HUES64 (cell line): Measurements from ENCODE around the gene AMD1. TPM values are rescaled to one million over a fixed set of nuclear protein-coding genes. Genes with fewer than 3 reads are reported as not detected.
"Not testable (repeated sequence)": the region's sequence is repeated elsewhere in the genome, so short reads cannot be mapped to it uniquely, and the experiment has no call there.

ENCODE experiments used
- H3K27ac ChIP-seq: 2 replicates; pipeline ENCODE4 v1.7.0; 2013; ENCODE audit warnings: low read depth, low read length, inconsistent platforms
- H3K27me3 ChIP-seq: 2 replicates; pipeline ENCODE4 v1.6.1; 2013; ENCODE audit warnings: mild to moderate bottlenecking, low read length; ENCODE audit not compliant: insufficient read depth
- H3K36me3 ChIP-seq: 2 replicates; pipeline ENCODE4 v1.6.1; 2013; ENCODE audit warnings: mild to moderate bottlenecking, low read length; ENCODE audit not compliant: insufficient read depth
- H3K4me1 ChIP-seq: 2 replicates; pipeline ENCODE4 v1.6.1; 2013; ENCODE audit warnings: mild to moderate bottlenecking, low read length, moderate library complexity; ENCODE audit not compliant: insufficient read depth
- H3K4me3 ChIP-seq: 2 replicates; pipeline ENCODE4 v1.5.1; 2013; ENCODE audit warnings: mild to moderate bottlenecking, low read length, moderate library complexity
- H3K9ac ChIP-seq: 2 replicates; pipeline ENCODE4 v1.6.1; 2013; ENCODE audit warnings: mild to moderate bottlenecking, low read depth, low read length
- H3K9me3 ChIP-seq: 2 replicates; pipeline ENCODE4 v1.6.1; 2013; ENCODE audit warnings: low read depth, low read length; ENCODE audit not compliant: insufficient read depth
- WGBS: fragments of 150-250, 120-280 bp; methylation state at CpG from one replicate; pipeline ENCODE4 v1.1.7; 2013; ENCODE audit warnings: missing lambda C conversion rate; 5-methylcytosine and 5-hydroxymethylcytosine counted together
- polyA plus RNA-seq, 2 experiments: library from polyadenylated mRNA; stranded (reverse); fragments of 50-300 nt; gene quantifications; one replicate each; pipeline ENCODE4 v1.2.3, GENCODE V29; 2013

AMD1 gene
- 134 TPM for polyA plus RNA-seq (2013, experiment 1 of 2)
- polyA plus RNA-seq (2013, experiment 2 of 2) = 118 TPM

DNA sequence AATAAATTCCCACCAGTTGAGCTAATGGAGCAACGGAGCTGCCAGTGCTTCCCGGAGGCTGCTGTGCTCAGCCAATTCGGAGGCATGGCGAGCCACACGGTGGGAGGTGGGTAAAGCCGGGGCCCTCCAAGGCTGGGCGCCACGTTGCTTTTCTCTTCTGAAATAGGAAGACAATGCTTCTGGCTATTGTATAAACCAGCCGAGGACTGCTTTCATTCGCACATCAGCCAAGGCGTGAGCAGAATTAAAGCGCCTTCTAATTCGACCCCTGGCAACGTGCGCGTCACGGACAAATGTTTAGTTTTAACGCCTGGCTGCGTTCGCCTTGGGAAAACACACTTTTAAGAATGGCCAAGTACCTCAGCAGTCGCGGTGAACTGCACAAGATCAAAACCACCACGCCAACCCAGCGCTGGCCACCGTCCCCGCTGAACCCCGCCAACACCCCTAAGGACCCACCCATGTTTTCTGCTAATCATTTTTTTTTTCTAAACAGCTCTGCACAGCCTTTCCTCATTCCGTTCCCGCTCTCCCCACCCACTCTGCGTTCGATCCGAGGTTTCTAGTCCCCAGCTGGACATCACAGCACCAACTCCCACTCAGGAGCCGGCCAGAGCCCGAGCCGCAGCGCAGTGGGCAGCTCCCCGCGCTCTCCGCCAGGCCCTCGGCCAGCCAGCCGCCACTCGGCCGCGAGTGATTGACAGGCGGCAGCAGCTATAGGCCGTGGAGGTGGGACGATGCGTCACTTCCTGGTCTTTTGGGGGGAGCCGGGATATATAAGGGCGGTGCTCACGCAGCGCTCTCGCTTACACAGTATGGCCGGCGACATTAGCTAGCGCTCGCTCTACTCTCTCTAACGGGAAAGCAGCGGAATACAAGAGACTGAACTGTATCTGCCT is at the start of gene AMD1:
Gene AMD1, plus strand, starts transcription at position 805 of the 899 bp plus-strand sequence. CDS start 321 bp downstream, outside the sequence.
- under 1% methylated on average over 59 of the region's 59 CpGs for WGBS
- H3K27me3 ChIP-seq = no peaks in the 10 kb centered on the region

DNA sequence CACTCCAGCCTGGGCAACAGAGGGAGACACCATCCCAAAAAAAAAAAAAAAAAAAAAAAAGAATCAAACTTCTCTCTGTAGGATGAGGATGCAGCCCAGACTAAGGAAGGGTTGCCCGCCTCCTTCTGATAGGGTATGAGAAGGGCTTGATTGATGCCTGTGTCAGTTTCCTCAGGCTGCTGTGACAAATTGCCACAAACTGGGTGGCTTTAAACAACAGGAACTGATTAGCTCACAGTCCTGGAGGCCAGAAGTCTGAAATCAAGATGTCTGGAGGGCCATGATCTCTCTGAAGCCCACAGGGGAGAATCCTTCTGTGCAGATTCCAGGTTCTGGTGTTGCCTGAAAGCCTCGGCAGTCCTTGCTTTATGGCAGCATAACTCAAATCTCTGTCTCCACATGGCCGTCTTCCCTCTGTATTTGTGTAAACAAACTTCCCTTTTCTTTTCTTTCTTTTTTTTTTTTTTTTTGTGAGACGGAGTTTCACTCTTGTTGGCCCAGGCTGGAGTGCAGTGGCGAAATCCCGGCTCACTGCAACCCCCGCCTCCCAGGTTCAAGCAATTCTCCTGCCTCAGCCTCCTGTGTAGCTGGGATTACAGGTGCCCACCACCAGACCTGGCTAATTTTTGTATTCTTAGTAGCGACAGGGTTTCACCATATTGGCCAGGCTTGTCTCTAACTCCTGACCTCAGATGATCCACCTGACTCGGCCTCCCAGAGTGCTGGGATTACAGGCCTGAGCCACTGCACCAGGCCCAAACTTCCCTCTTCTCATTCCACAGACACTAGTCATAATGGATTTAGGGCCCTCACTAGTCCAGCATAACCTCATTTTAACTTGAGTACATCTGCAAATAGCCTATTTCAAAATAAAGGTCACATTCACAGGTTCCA is 48.1 kb upstream of the AMD1 start:
- H3K4me1 ChIP-seq = no peaks in the 10 kb centered on the region
- no peaks in the 10 kb centered on the region for H3K9me3 ChIP-seq
- WGBS = 91% methylated on average over 9 of the region's 9 CpGs
- no peaks in the 10 kb centered on the region for H3K27me3 ChIP-seq
- no peak overlapping the region for H3K9ac ChIP-seq
- H3K36me3 ChIP-seq = no peaks in the 10 kb centered on the region
- H3K27ac ChIP-seq = no peak overlapping the region
- no peak overlapping the region for H3K4me3 ChIP-seq

More for the DNA sequence above, at the start of gene AMD1:
- H3K9ac ChIP-seq = peak within 1 kb of the TSS; percentile 96
- H3K4me1 ChIP-seq = peaks cover 29% of the 10 kb centered on the region
- no peaks in the 10 kb centered on the region; the same call in 1 of the 2 replicates for H3K36me3 ChIP-seq
- H3K4me3 ChIP-seq = peak within 1 kb of the TSS; percentile 91
- peak within 1 kb of the TSS; percentile 90 for H3K27ac ChIP-seq
- no peaks in the 10 kb centered on the region for H3K9me3 ChIP-seq

DNA sequence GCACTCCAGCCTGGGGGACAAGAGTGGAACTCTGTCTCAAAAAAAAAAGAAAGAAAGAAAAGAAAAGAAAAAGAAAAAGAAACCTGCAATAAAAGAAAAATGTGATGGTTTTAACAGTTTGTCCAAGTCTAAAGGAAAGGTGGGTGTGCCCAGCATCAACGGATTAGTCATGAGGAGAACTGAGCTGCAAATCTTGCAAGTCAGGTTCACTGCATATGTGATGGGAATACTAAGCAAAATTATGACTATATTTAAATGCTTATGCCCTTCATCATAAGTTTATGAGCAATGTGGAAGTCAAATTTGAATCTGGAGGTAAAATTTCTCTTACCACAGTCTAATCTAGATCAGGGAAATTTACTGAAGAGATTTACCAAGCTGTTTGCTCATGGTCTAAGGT is 46.2 kb upstream of the AMD1 start:
- no peaks in the 10 kb centered on the region for H3K9me3 ChIP-seq
- 86% methylated on average over 1 of the region's 1 CpG for WGBS
- H3K27me3 ChIP-seq = no peaks in the 10 kb centered on the region
- H3K9ac ChIP-seq = no peak overlapping the region
- H3K27ac ChIP-seq = no peak overlapping the region
- no peaks in the 10 kb centered on the region for H3K36me3 ChIP-seq
- no peaks in the 10 kb centered on the region for H3K4me1 ChIP-seq
- no peak overlapping the region for H3K4me3 ChIP-seq

GRCh38 chr6:110831405-110831804 is 43.2 kb upstream of the AMD1 start:
- H3K9me3 ChIP-seq = no peaks in the 10 kb centered on the region
- H3K9ac ChIP-seq = no peak overlapping the region
- H3K27me3 ChIP-seq = no peaks in the 10 kb centered on the region
- no peaks in the 10 kb centered on the region for H3K36me3 ChIP-seq
- WGBS = 94% methylated on average over 4 of the region's 6 CpGs
- H3K27ac ChIP-seq = no peak overlapping the region
- H3K4me1 ChIP-seq = no peaks in the 10 kb centered on the region
- no peak overlapping the region for H3K4me3 ChIP-seq

DNA sequence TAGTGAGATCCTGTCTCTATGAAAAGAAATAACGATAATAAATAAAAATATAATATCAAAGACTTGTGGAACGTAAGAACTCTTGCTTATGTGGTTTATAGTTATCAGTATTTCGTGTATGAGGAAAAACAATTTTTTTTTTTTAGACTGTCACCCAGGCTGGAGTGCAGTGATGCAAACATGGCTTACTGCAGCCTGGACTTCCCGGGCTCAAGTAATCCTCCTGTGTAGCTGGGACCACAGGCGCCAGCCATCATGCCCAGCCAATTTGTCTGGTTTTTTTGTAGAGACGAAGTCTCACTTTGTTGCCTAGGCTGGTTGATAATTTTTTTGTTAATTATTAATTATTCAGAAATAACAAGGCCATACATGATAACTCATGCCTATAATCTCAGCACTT is 40.8 kb upstream of the AMD1 start:
- Histone ChIP-seq H3K4me1 (no peaks in the 10 kb centered on the region), H3K27ac (no peak overlapping the region), H3K4me3 (no peak overlapping the region), H3K27me3 (no peaks in the 10 kb centered on the region), H3K36me3 (no peaks in the 10 kb centered on the region), H3K9ac (no peak overlapping the region), H3K9me3 (no peaks in the 10 kb centered on the region)
- WGBS = 86% methylated on average over 4 of the region's 6 CpGs

DNA sequence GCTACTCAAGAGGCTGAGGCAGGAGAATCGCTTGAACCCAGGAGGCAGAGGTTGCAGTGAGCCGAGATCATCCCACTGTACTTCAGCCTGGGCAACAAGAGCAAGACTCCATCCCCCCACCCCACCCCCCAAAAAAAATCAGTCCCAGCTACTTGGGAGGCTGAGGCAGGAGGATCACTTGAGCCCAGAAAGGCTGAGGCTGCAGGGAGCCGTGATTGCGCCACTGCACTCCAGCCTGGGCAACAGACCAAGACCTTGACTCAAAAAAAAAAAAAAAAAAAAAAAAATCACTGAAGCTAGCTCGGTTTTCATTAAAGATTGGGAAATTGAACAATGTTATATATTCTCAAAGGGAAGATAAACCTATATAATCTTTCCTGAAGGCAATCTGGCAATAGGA is 38.8 kb upstream of the AMD1 start:
- H3K9me3 ChIP-seq, H3K27me3 ChIP-seq, H3K27ac ChIP-seq, H3K4me3 ChIP-seq, H3K36me3 ChIP-seq, H3K4me1 ChIP-seq, H3K9ac ChIP-seq: not testable (repeated sequence)
- 90% methylated on average over 4 of the region's 5 CpGs for WGBS

GRCh38 chr6:110841266-110841665 is 33.3 kb upstream of the AMD1 start:
- no peaks in the 10 kb centered on the region for H3K4me1 ChIP-seq
- no peak overlapping the region for H3K27ac ChIP-seq
- no peaks in the 10 kb centered on the region for H3K36me3 ChIP-seq
- no peaks in the 10 kb centered on the region for H3K9me3 ChIP-seq
- no peak overlapping the region for H3K4me3 ChIP-seq
- no peak overlapping the region for H3K9ac ChIP-seq
- no peaks in the 10 kb centered on the region for H3K27me3 ChIP-seq
- WGBS = 96% methylated on average over 5 of the region's 6 CpGs

- no peaks in the 10 kb centered on the region for H3K36me3 ChIP-seq
- H3K4me3 ChIP-seq = no peak overlapping the region
- H3K9ac ChIP-seq = no peak overlapping the region
- no peaks in the 10 kb centered on the region for H3K9me3 ChIP-seq
- H3K27ac ChIP-seq = no peak overlapping the region
- no peaks in the 10 kb centered on the region for H3K4me1 ChIP-seq
- WGBS = 82% methylated on average over 4 of the region's 4 CpGs
- no peaks in the 10 kb centered on the region for H3K27me3 ChIP-seq
Measured at GRCh38 chr6:110849781-110850180, 24.8 kb upstream of the AMD1 start.

DNA sequence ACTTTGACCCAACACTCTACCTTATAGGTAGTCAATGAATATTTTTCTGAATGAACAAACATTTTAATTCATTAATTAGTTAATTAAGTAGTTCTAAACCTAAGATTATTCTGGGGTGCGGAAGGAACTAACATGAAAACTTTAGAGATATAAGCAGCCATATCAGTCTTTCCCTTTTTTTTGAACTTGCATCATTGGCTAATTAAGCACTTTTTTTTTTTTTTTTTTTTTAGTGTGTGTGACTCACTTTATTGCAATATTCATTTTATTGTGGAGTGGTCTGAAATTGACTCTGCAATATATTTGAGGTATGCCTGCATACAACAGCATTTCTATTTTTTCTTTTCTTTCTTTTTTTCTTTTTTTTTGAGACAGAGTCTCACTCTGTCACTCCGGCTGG is 21.8 kb upstream of the AMD1 start:
- WGBS = 98% methylated on average over 1 of the region's 2 CpGs
- Histone ChIP-seq H3K4me1 (no peaks in the 10 kb centered on the region), H3K27me3 (no peaks in the 10 kb centered on the region), H3K9ac (no peak overlapping the region), H3K36me3 (no peaks in the 10 kb centered on the region), H3K9me3 (no peaks in the 10 kb centered on the region), H3K27ac (no peak overlapping the region), H3K4me3 (no peak overlapping the region)

DNA sequence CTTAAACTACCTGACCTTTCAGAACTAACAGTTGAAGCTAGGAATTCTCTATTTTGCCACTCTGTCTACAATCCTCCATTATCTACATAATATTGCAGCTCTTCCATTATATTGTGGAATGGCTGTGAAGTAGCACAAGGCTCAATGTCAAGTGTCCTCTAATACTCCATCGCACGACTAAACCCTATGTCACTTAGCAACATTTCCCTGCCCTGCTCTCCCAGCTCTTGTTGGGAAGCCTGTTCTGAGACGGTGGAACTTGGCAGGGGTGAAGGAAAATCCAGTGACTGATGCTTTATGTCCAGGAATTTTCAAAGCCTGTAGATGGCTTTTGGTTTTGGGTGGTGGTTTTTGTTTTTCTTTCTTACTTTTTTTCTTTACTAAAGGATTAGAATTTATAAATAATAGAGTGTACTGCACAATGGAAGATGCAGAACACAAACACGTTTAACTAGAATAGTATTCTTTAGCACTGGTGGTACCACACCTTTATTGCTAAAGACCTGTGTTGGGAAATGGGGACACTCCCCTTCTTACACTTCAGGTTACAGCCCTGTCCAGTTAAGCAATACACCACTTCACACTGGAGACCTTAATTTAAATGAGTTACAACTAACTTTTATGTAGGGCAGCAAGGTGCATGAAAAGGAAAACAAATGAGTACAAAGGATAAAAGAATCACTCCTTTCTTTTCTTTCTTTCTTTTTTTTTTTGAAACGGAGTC is 20.7 kb upstream of the AMD1 start:
- H3K36me3 ChIP-seq = no peaks in the 10 kb centered on the region
- H3K4me3 ChIP-seq = no peak overlapping the region
- H3K9me3 ChIP-seq = no peaks in the 10 kb centered on the region
- WGBS = 95% methylated on average over 5 of the region's 5 CpGs
- H3K9ac ChIP-seq = no peak overlapping the region
- H3K27ac ChIP-seq = no peak overlapping the region
- no peaks in the 10 kb centered on the region for H3K27me3 ChIP-seq
- no peaks in the 10 kb centered on the region for H3K4me1 ChIP-seq
